ENCODE measurements around the gene ERC2.

Gene ERC2

DNA sequence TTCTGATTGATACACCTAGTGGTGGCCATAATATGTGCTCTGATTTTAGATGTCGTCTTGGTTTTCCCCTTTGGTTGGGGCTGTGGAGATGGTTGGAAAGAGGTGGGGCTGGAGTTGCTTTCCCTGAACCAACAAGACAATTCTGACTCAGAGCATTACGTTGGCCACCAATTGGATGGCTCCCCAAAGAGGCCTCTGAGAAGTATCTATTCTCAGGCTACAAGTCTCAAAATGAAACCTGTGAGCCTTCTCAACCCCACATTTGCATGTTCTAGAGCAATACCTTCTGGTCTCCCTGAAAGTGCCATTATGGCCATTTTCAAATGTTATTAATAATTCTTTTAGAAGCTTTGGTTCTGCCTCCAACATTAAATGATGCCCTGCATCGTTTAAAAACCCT lies 792.8 kb downstream of the ERC2 start:
- DNase-seq (ENCODE audit: low spot score): no peak

GRCh38 chr3:55673764-55674163 lies 794.5 kb downstream of the ERC2 start:
- no peak for DNase-seq (ENCODE audit: low spot score)

DNA sequence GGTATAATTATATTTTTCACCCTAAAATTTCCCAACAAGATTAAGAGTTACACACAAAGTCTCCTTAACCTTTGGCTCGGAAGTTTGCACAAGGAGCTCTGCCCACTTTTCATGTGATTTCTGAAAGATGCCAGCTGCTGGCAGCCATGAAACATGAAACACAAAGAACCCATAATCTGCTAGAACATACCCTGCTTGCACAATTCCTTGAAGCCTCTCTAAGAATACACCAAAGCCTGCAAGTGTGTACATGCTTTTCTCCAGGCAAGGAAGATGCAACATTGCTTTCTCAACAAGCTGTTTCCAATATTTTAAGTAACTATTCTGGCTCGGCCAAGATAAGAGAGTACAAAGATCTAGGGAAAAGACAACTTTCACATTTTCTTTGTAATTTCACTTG lies 799.1 kb downstream of the ERC2 start:
- DNase-seq (ENCODE audit: low spot score): no peak

DNA sequence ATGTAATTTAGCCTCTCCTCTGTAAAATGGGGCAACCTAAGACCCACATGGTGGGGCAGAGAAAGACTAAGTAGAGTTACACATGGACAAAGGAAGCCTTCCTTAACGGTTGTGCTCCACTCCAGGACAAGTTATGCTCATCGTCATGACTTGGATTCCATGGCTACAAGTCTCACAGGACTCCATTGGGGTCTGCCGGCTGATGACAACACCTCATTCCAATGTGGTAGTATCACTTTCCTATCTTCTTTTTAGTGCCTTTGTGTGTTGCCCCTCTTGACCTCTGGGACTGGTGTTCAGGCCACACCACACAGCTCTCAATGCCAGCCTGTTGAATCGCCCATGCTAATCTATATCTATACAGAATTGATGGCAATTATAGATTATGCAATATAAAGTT lies 799.9 kb downstream of the ERC2 start:
- no peak for DNase-seq (ENCODE audit: low spot score)

- no peak for DNase-seq (ENCODE audit: low spot score)
These were observed 803.9 kb downstream of the ERC2 start for GRCh38 chr3:55664387-55664786.

DNA sequence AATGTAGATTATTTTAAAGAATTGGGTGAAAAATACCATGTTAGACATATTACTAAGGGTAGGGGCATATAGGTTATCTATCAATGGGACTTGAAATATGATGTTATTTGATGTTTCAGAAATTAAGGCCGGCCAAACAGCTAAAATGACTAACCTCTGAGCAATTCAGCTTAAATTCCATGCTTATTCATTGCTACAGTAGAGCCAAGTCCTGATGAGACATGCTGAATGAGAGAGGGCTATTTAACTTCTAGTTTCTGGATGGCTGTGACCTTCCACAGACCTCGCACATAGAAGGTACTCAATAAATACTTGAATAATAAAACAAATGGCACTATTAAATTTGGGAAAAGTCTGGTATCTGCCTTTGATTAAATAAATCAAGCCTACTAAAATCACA lies 805.6 kb downstream of the ERC2 start:
- DNase-seq (ENCODE audit: low spot score): no peak

DNA sequence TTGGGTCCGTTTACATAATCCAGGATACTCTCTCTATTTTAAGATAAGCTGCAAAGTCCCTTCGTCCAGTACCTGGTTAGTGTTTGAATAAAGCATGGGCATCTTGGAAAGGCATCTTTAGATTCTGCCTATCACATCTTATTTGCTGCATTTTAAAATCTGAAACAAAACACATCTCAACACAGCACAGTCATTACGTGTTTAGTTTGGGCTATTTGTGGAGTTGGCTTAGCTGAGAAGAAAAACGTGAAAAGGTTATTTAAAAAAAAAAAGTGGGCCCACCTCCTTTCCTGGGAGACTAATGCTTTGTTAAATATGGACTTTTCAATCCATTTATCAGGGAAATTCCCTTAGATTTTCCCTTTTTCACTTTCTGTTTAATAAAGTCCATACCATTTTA lies 806.7 kb downstream of the ERC2 start:
- no peak for DNase-seq (ENCODE audit: low spot score)

GRCh38 chr3:55661141-55661540 lies 807.1 kb downstream of the ERC2 start:
- peak; percentile 3 for DNase-seq (ENCODE audit: low spot score)

DNA sequence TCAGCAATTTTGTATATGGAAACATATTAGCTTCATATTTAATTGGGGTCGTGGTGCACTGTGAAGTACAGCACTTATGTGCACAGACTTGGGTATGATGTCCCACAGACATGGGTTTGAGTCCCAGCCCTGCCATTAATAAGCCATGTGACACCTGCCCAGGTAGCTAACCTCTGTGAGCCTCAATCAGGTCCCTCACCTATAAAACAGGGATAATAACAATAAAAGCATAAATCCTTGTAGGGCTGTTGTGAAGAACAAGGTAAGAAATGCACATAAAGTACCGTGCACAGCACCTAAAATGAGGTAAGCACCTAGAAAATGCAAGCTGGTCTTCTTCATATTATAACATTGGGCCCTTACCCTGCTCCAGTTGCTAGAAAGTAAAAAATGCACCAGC lies 807.6 kb downstream of the ERC2 start:
- DNase-seq (ENCODE audit: low spot score): no peak

GRCh38 chr3:55659701-55660100 lies 808.6 kb downstream of the ERC2 start:
- no peak for DNase-seq (ENCODE audit: low spot score)

GRCh38 chr3:55658690-55659562 lies 809.3 kb downstream of the ERC2 start:
- peak; percentile 6 for DNase-seq (ENCODE audit: low spot score)

GRCh38 chr3:55658270-55658669 lies 810.0 kb downstream of the ERC2 start:
- no peak for DNase-seq (ENCODE audit: low spot score)

GRCh38 chr3:55655544-55655943 lies 812.7 kb downstream of the ERC2 start:
- DNase-seq (ENCODE audit: low spot score): no peak

- no peak for DNase-seq (ENCODE audit: low spot score)
These were observed 814.0 kb downstream of the ERC2 start for GRCh38 chr3:55654123-55654760.

GRCh38 chr3:55651011-55651410 lies 817.3 kb downstream of the ERC2 start:
- no peak for DNase-seq (ENCODE audit: low spot score)

DNA sequence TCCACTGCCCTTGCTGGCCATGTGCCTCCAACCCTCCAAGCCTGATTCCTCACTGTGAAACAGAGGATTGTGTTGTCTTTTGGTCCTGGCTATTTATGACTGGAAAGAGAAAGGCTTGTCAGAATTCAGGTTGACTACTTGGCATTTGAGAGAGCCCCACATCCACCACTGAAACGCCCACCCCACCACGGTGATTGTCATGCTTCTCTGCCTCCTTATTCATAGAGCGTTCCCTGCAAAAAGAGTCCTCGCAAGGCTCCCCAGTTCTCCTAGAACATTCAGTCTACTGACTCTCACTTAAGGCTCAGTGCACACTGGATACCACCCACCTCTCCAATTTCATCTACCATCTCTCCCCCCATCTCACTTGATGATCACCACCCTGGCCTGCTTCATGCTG lies 818.3 kb downstream of the ERC2 start:
- DNase-seq (ENCODE audit: low spot score): no peak

- no peak for DNase-seq (ENCODE audit: low spot score)
These were observed 818.7 kb downstream of the ERC2 start for GRCh38 chr3:55649554-55649953.

- DNase-seq (ENCODE audit: low spot score): no peak
These were observed 819.5 kb downstream of the ERC2 start for GRCh38 chr3:55648591-55649318.

- DNase-seq (ENCODE audit: low spot score): no peak
These were observed 820.6 kb downstream of the ERC2 start for GRCh38 chr3:55647670-55648069.

DNA sequence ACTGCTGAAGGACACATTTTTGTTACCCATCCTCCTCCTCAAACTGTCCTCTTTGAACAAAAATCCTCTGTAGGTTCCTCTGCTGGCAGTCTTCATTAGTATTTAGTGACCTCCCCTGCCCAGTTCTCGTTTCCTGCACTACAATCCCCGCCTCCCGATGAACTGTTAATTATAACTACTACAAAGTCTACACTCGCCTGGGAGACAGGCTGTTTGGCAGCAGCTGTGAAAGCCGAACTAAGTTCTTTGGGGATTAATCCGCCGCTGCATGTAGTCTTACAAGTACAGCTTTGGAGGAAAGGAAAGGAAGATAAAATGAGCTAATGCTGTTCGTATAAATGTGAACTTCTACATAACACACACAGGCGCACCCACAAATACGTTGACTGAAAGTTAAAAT lies 821.2 kb downstream of the ERC2 start:
- DNase-seq (ENCODE audit: low spot score): no peak

- DNase-seq (ENCODE audit: low spot score): no peak
These were observed 822.1 kb downstream of the ERC2 start for GRCh38 chr3:55646121-55646520.

DNA sequence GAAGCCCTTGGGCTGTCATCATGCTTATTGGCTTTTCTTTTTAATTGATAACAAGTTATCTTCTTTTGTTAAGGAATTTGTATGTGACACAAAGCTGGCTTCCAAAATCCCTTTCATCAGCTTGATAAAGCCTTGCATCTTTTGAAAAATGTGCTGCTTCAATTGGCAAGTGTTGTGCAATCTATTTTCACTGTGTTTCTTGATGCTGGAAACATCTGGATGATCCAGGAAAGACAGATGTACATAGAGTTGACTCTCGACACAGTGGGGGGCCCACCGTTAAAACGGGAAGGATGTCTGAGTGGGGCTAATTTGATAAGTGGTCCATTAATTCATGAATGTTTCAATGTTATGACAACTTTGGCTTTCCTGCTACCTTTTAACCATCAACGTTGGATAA lies 822.8 kb downstream of the ERC2 start:
- DNase-seq (ENCODE audit: low spot score): no peak

DNA sequence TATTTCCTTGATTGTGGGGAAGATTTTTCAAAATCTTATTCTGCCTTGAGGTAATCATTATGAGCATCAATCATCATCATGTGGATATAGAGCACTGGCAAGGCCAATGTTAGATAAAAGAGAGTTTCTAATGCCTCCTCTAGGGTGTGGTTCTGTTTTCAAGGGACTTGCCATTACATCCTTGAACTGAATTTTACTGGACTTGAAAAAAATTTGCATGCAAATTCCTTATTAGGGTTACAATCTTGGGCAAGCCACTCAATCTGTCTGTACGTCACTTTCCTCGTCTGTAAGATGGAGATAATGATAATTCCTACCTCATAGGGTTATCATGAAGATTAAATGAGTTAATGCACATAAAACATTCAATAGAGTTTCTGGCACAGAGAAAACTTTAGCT lies 825.0 kb downstream of the ERC2 start:
- DNase-seq (ENCODE audit: low spot score): no peak
